ENCODE measurements around the gene GNB1L. TPM values are rescaled to one million over a fixed set of nuclear protein-coding genes. Genes with fewer than 3 reads are reported as not detected.

GNB1L gene
- total RNA-seq, 2 donors from 2014 or later, result 2.6 to 4.7 TPM

DNA sequence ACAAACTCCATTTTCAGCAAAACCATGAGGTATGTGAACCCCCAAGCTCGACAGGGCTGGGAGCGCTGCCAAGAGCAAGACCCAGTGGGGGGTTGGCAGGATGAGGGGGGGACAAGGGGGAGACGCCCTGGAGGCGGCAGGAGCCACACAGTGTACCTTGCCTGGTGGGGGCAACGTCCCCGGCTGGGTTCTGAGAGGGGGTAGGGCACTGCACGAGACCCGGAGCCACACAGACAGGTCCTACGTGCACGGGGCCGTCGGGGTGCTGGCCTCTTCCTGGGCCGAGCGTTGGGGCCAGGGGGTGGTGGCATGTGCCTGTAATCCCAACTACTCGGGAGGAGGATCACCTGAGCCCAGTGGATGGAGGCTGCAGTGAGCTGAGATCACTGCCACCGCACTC is 65.3 kb downstream of the GNB1L start:
- no peak overlapping the region for H3K4me3 ChIP-seq
- no peaks in the 10 kb centered on the region for H3K36me3 ChIP-seq
- no peaks in the 10 kb centered on the region for H3K27me3 ChIP-seq
- TF ChIP-seq CTCF (IDR thresholded peaks at IDR 0.05), result no peak
- no peak overlapping the region for H3K27ac ChIP-seq
- H3K4me1 ChIP-seq, result no peaks in the 10 kb centered on the region
- no peak for DNase-seq (ENCODE audit: low spot score)
- peaks cover 0 to 16% of the 10 kb centered on the region in 2 donors for H3K9me3 ChIP-seq

DNA sequence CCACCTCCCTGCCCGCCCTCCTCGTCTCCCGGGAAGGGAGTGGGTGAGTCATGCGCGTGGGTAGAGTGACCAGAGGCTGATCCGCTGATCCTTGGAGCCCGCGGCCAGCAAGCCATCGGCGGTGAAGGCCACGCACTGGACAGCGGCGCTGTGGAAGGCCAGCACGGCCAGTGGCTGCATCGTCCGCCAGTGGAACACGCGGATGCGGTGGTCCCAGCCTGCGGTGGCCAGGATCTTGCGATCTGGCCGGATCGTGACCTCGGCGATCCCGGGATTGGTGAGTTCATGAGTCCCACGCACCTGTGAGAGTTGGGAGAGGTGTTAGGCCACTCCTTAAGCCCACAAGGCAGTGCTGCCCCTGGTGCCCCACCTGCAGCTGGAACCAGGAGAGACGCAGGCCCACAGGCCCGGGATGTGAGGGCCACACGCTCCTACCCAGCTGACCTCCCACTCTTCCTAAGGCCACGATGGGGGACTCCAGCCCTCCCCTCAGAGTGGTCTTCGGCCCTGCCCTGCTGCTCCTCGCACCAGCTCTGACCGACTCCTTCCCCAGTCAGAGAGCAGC is 65.9 kb downstream of the GNB1L start:
- H3K4me3 ChIP-seq, result no peak overlapping the region
- DNase-seq (ENCODE audit: low spot score), result no peak
- H3K36me3 ChIP-seq, result no peaks in the 10 kb centered on the region
- H3K27me3 ChIP-seq, result no peaks in the 10 kb centered on the region
- no peak overlapping the region for H3K27ac ChIP-seq
- H3K4me1 ChIP-seq, result no peaks in the 10 kb centered on the region
- no peak for TF ChIP-seq CTCF (IDR thresholded peaks at IDR 0.05)
- peaks cover 0 to 16% of the 10 kb centered on the region in 2 donors for H3K9me3 ChIP-seq

- Histone ChIP-seq H3K36me3 (no peaks in the 10 kb centered on the region), H3K9me3 (peaks cover 0 to 12% of the 10 kb centered on the region in 2 donors), H3K27me3 (no peaks in the 10 kb centered on the region), H3K4me1 (no peaks in the 10 kb centered on the region), H3K27ac (no peak overlapping the region), H3K4me3 (no peak overlapping the region)
- TF ChIP-seq CTCF (IDR thresholded peaks at IDR 0.05), result no peak
- DNase-seq (ENCODE audit: low spot score), result no peak
Measured at GRCh38 chr22:19787849-19788141, 66.9 kb downstream of the GNB1L start.

GRCh38 chr22:19786959-19787848 is 67.5 kb downstream of the GNB1L start:
- H3K27me3 ChIP-seq, result no peaks in the 10 kb centered on the region
- DNase-seq (ENCODE audit: low spot score), result no peak
- no peak for TF ChIP-seq CTCF (IDR thresholded peaks at IDR 0.05)
- H3K36me3 ChIP-seq, result no peaks in the 10 kb centered on the region
- no peak overlapping the region for H3K27ac ChIP-seq
- H3K4me3 ChIP-seq, result no peak overlapping the region
- H3K9me3 ChIP-seq, result peaks cover 0 to 12% of the 10 kb centered on the region in 2 donors
- H3K4me1 ChIP-seq, result no peaks in the 10 kb centered on the region

GRCh38 chr22:19786264-19786585 is 68.4 kb downstream of the GNB1L start:
- Histone ChIP-seq H3K27me3 (no peaks in the 10 kb centered on the region), H3K4me1 (no peaks in the 10 kb centered on the region), H3K27ac (no peak overlapping the region), H3K36me3 (no peaks in the 10 kb centered on the region), H3K4me3 (no peak overlapping the region), H3K9me3 (peaks cover 0 to 11% of the 10 kb centered on the region in 2 donors)
- DNase-seq (ENCODE audit: low spot score), result no peak
- no peak for TF ChIP-seq CTCF (IDR thresholded peaks at IDR 0.05)

Data from right atrium auricular region (tissue), 2 donors.